Measurements from ENCODE around the gene CTIF. TPM values are rescaled to one million over a fixed set of nuclear protein-coding genes. Genes with fewer than 3 reads are reported as not detected.

The CTIF gene
- polyA plus RNA-seq, 3 donors, result 0.38 to 8.7 (median 1.2) TPM

DNA sequence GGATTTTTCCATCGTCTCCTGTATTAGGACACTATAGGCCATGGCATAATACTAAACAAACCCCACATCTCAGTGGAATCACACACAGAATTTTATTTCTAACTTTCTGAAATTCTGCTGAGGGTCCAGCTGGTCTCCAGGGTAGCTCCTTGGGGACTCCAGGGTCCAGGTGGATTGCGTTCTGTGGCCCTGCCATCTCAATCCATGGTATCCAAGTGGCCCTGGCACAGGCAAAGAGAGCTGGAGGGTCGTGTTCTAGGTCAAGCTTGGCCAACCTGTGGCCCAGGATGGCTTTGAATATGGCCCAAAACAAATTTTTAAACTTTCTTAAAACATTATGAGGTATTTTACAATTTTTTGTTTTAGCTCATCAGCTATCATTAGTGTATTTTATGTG lies 134.6 kb downstream of the CTIF start:
- intact Hi-C loops (cut with micrococcal nuclease), result loop anchor here (10.0 kb wide), 3 partner anchors 71 to 561 kb away; no protein-coding TSS in a partner anchor
- Mint-ChIP-seq H3K4me1 (peaks cover 68% of the 10 kb centered on the region), H3K27me3 (ENCODE audit: low read depth in 3 of 3) (peaks cover 0 to 4% (median 1%) of the 10 kb centered on the region in 3 donors), H3K9me3 (peaks cover 4 to 10% (median 8%) of the 10 kb centered on the region in 7 donors), H3K27ac (peak overlapping the region in 4 of 7 donors; percentile 62 to 77 (median 69)), H3K36me3 (peaks cover 17 to 38% of the 10 kb centered on the region in 2 donors), H3K4me3 (no peak overlapping the region)
- no peak overlapping the region for H3K4me3 ChIP-seq (replicated peaks in 1 of 3; ENCODE audit: low read depth in 2 of 3, low read length in 3 of 3)
- H3K4me1 ChIP-seq (ENCODE audit: control insufficient read depth in 1 of 2, insufficient read depth in 2 of 2, low read length in 2 of 2), result peaks cover 59 to 66% of the 10 kb centered on the region in 2 donors
- H2AFZ ChIP-seq (ENCODE audit: insufficient read depth, low read depth, low read length, poor library complexity, severe bottlenecking), result no peak overlapping the region
- peaks cover 0 to 5% of the 10 kb centered on the region in 2 donors for H3K9me3 ChIP-seq (replicated peaks in 1 of 2; ENCODE audit: control insufficient read depth in 1 of 2, insufficient read depth in 1 of 2, low read length in 2 of 2)
- WGBS (ENCODE audit: insufficient coverage), result 100% methylated on average over 1 of the region's 3 CpGs
- no peak overlapping the region for H3K4me2 ChIP-seq (replicated peaks; ENCODE audit: extremely low read depth, low read length, poor library complexity, severe bottlenecking)
- TF ChIP-seq, protein P1, sequence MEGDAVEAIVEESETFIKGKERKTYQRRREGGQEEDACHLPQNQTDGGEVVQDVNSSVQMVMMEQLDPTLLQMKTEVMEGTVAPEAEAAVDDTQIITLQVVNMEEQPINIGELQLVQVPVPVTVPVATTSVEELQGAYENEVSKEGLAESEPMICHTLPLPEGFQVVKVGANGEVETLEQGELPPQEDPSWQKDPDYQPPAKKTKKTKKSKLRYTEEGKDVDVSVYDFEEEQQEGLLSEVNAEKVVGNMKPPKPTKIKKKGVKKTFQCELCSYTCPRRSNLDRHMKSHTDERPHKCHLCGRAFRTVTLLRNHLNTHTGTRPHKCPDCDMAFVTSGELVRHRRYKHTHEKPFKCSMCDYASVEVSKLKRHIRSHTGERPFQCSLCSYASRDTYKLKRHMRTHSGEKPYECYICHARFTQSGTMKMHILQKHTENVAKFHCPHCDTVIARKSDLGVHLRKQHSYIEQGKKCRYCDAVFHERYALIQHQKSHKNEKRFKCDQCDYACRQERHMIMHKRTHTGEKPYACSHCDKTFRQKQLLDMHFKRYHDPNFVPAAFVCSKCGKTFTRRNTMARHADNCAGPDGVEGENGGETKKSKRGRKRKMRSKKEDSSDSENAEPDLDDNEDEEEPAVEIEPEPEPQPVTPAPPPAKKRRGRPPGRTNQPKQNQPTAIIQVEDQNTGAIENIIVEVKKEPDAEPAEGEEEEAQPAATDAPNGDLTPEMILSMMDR (IDR thresholded peaks at IDR 0.05), result no peak
- peaks cover 5 to 14% of the 10 kb centered on the region in 2 donors for H3K36me3 ChIP-seq (replicated peaks in 1 of 2; ENCODE audit: control insufficient read depth in 1 of 2, insufficient read depth in 2 of 2, low read length in 2 of 2)
- no peaks in the 10 kb centered on the region for H3K79me2 ChIP-seq (ENCODE audit: insufficient read depth, low read length)
- H3K27me3 ChIP-seq (ENCODE audit: control insufficient read depth in 2 of 2, insufficient read depth in 2 of 2, low read length in 2 of 2), result no peaks in the 10 kb centered on the region
- DNase-seq, result no peak
- H3K9ac ChIP-seq (ENCODE audit: insufficient read depth, low read length, poor library complexity, severe bottlenecking), result no peak overlapping the region
- peak overlapping the region in 1 of 2 donors; percentile 32 for H3K27ac ChIP-seq (ENCODE audit: low read depth in 1 of 2, low read length in 2 of 2)
- H4K20me1 ChIP-seq (ENCODE audit: insufficient read depth, low read length), result no peaks in the 10 kb centered on the region

DNA sequence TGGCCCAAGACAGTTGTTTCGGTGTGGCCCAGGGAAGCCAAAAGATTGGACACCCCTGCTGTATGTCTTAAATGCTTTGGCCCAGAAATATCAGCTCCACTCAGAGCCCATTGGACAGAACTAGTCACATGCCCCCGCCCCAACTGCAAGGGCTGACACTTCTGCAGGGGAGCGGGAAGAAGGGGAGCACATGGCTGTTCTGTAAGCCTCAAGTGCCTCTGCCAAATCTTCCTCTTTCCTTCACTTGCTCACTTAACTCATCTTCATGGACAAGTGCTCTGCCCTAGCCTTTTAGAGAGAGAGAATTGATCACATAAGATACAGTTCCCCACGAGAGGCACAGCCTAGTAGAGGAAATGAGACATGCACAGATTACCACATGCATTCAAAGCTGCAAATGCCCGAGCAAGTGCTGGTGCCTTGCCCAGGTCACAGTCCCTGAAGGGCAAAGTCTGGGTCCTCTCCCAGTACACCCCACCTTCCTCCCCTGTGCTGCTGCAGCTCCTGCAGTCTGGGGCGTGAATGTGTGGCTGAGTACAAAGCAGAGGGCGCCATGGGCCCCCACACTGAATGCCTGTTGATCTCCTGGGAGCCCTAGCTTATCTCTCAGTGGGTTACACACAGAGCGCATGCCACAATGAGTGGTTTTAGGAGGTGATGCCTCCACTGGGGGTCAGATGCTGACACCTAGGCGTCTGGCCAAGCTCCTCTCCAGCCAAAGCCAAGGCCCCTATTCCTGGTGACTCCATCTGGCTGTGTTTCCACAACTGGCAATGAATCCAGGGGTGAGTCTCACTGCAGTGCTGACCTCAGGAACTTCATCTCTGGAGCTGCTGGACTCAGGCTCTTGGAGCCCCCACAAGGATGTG lies 135.3 kb downstream of the CTIF start:
- Histone ChIP-seq H3K9me3 (replicated peaks in 1 of 2; ENCODE audit: control insufficient read depth in 1 of 2, insufficient read depth in 1 of 2, low read length in 2 of 2) (peaks cover 0 to 5% of the 10 kb centered on the region in 2 donors), H3K4me2 (replicated peaks; ENCODE audit: extremely low read depth, low read length, poor library complexity, severe bottlenecking) (no peak overlapping the region), H3K4me1 (ENCODE audit: control insufficient read depth in 1 of 2, insufficient read depth in 2 of 2, low read length in 2 of 2) (peaks cover 63 to 71% of the 10 kb centered on the region in 2 donors), H3K79me2 (ENCODE audit: insufficient read depth, low read length) (no peaks in the 10 kb centered on the region), H3K4me3 (replicated peaks in 1 of 3; ENCODE audit: low read depth in 2 of 3, low read length in 3 of 3) (no peak overlapping the region), H3K27me3 (ENCODE audit: control insufficient read depth in 2 of 2, insufficient read depth in 2 of 2, low read length in 2 of 2) (no peaks in the 10 kb centered on the region), H3K9ac (ENCODE audit: insufficient read depth, low read length, poor library complexity, severe bottlenecking) (no peak overlapping the region), H3K27ac (ENCODE audit: low read depth in 1 of 2, low read length in 2 of 2) (peak overlapping the region; percentile 21 to 32), H2AFZ (ENCODE audit: insufficient read depth, low read depth, low read length, poor library complexity, severe bottlenecking) (peak overlapping the region; percentile 41), H4K20me1 (ENCODE audit: insufficient read depth, low read length) (no peaks in the 10 kb centered on the region), H3K36me3 (replicated peaks in 1 of 2; ENCODE audit: control insufficient read depth in 1 of 2, insufficient read depth in 2 of 2, low read length in 2 of 2) (peaks cover 5 to 14% of the 10 kb centered on the region in 2 donors)
- TF ChIP-seq, protein P1 (IDR thresholded peaks at IDR 0.05), result no peak
- 83% methylated on average over 6 of the region's 9 CpGs for WGBS (ENCODE audit: insufficient coverage)
- intact Hi-C loops (cut with micrococcal nuclease), result loop anchor here (10.0 kb wide), 3 partner anchors 71 to 561 kb away; no protein-coding TSS in a partner anchor
- H3K4me1 Mint-ChIP-seq, result peaks cover 71% of the 10 kb centered on the region
- H3K27ac Mint-ChIP-seq, result peak overlapping the region in 6 of 7 donors; percentile 45 to 77 (median 62)
- peaks cover 4 to 10% (median 8%) of the 10 kb centered on the region in 7 donors for H3K9me3 Mint-ChIP-seq
- peaks cover 0 to 4% (median 1%) of the 10 kb centered on the region in 3 donors for H3K27me3 Mint-ChIP-seq (ENCODE audit: low read depth in 3 of 3)
- DNase-seq, result peak; percentile 49 to 65 (median 64)
- H3K36me3 Mint-ChIP-seq, result peaks cover 16 to 36% of the 10 kb centered on the region in 2 donors
- no peak overlapping the region for H3K4me3 Mint-ChIP-seq
